SK-N-MC (cell line): ENCODE data around the gene CCL21.

Experiments used
- EZH2 ChIP-seq: fragments of 200-600 bp; sonication (generic); IDR thresholded peaks from one replicate; pipeline ENCODE4 v1.6.1; 2017; ENCODE audit warnings: antibody characterized with exemption
- FOXP2 ChIP-seq: optimal IDR thresholded peaks from 2 replicates; pipeline ENCODE3; 2011; ENCODE audit warnings: mild to moderate bottlenecking, moderate library complexity; ENCODE audit not compliant: insufficient read depth; ENCODE audit errors: extremely low read length, control extremely low read depth

- TF ChIP-seq EZH2 (no peak), FOXP2 (no peak)
These were observed 25.1 kb downstream of the CCL21 start for GRCh38 chr9:34684816-34685215.
